ENCODE measurements around the gene EDRF1.

EDRF1 gene

DNA sequence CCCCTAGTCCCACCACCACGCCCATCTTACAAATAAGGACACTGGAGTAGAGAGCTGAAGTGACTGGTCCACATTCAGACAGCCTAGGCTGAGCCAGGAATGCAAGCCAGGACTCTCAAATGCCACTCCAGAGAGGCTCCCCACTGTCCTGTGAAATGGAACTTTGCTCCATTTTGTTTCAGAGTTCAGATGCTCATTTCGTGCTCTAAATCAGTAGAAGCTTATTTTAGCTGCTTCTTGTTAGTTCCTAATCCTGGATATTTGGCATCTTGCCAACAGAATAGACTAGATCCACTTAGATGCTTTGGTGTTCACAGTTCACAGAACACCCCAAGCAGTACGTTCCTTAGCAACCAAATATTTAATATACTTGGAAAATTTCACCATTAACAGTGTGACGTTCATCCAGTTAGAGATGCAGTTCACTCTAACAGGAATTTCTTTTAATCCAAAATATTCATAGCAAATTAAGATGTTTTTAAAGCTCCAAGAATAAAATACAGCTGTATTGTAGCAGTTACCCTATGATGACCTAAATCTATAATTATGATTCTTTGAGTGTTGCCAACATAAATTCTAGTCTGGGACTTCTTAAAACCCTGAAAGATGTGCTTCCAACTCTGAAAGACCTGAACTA lies 48.8 kb downstream of the EDRF1 start:
- no peak for DNase-seq

DNA sequence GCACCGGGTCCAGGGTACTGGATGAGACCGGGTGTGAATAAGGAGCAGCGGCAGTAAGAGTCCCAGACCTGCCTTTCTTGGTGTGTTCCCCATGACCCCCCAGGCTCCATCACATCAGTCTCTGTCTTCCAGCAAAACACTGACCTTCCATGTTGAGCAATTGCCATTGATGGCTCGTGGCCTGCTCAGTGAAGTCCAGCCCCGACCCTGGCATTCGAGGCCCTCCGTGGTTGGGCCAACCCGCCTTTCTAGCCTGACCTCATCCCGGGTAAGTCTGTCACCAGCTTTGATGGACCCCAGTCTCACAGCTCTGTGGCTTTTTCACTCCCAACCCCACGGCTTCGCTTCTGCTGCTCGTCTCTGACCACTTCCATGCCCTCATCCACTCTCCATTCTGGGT lies 49.7 kb downstream of the EDRF1 start:
- DNase-seq, result no peak

DNA sequence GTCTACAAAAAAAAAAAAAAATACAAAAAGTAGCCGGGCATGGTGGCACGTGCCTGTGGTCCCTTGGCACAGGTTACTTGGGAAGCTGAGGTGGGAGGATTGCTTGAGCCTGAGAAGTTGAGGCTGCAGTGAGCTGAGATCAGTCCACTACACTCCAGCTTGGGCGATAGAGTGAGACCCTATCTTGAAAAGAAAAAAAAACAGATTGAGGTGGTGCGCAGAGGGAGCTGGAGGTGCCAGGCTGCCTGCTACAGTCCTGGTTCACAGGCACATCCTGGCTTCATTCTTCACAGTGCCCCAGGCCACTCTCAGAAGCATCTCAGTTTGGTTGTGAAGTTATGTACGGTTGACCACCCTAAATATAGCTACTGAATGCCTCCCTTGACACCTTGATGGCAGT lies 51.3 kb downstream of the EDRF1 start:
- no peak for DNase-seq

DNA sequence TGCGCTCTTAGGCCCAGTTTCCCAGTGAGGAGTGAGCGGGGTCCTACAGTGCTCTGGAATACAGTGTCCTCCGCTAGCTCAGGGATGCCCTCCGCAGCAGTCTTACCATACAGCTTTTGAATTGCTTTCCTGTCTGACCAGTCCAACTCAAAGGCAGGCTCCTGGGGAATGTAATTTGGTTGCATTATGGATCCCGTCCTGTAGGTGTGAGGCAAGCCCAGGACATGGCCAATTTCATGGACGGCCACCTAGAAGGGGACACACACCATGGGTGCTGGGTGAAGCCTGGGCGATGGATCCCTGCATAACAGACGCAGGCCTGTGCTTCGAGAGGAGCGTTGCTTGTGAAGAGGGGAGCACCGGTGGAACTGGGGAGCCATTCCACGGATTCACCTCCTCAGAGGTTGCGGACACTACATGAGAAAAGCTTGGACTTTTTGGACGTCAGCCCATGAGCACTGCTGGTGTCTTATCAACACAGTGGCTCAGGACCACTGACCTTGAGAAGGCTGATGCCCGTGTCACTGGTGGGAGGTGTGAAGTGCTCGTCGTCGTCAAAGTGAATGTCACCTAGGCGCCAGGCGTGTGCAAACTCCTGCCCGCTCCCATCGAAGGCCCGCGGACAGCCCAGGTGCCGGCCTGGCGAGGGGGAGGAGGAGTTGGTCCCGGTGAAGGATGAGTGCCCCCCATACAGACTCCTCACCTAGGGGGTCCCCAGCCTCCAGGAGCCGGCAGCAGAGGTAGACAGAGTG lies 52.8 kb downstream of the EDRF1 start:
- DNase-seq, result no peak

DNA sequence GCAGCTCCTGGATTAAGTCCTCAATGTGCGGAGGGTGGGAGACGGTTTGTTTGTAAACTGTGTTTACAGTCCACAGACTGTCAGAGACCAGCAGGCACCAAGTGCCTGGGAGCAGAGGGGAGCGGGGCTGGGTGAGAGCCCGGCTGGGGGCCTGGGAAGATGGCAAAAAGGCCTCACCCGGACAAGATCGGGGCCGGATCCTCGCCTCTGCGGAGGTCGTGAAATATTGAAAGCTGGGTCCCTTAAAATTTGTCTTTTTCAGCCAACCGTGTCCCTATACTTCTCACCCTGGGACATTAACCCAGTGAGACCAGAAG lies 53.3 kb downstream of the EDRF1 start:
- DNase-seq, result no peak

DNA sequence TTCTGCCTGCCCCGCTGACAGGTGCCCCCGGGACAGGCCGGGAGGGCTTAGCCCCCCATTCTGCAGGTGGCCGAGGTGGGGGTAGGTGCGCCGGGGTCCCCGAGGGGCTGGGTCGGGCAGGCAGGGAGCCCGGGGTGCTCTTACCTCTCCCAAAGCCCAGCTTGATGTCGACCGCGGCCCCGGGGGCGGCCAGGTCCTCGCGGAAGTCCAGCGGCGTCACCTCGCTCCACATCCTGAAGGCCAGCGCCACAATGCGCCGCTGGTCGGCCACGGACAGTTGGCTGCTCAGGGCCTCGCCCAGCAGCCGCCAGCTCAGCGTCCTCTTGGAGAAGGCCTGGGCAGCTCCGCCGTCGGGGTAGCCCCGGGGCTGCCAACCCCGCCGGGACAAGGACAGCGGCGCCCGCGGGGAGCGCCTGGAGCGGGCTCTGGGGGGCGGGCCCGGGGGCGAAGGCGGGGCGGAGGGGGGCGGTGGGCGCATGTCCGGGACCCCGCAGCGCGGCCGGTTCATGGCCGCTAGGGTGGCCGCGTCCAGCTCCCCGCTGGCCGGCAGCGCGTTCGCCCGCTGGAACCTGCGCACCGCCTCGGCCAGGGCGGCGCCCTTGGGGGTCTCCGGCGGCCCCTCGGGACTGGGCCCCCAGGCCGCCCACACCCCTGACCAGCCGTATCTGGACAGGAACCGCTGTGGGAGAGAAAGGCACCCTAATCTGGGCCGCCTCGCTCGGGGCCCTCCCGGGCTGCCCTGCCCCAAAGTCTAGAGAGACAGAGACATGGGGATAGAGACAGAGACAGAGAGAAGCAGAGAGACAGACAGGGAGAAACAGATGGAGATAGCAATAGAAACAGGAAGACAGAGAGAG lies 54.4 kb downstream of the EDRF1 start:
- no peak for DNase-seq

DNA sequence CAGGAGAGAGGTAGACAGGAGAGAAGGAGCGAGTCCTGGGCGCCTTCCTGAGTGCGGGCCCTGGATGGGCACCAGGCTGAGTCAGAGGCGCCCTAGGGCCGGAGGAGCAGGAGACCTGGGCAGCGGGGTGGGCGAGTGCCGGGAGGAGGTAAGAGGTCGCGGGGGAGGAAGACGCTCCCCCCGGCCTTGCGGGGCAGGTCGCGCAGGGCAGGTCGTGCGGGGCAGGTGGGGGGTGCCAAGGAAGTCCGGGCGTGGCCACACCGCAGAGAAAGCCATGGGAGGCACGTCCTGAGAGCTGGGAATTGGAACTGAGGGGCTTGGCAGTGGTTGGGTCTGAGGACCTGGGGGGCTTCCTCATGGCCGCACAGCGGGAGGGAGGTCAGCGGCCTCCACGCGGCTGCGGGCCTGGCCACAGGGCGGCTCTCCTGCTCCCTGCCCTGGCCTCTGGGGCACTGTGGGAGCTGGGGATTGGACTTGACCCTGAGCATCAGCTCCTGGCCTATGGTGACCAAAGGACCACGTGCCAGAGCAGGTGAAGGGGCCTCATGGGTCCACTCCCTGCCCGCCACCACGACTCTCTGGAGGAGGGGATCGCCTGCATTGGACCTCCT lies 55.2 kb downstream of the EDRF1 start:
- no peak for DNase-seq

DNA sequence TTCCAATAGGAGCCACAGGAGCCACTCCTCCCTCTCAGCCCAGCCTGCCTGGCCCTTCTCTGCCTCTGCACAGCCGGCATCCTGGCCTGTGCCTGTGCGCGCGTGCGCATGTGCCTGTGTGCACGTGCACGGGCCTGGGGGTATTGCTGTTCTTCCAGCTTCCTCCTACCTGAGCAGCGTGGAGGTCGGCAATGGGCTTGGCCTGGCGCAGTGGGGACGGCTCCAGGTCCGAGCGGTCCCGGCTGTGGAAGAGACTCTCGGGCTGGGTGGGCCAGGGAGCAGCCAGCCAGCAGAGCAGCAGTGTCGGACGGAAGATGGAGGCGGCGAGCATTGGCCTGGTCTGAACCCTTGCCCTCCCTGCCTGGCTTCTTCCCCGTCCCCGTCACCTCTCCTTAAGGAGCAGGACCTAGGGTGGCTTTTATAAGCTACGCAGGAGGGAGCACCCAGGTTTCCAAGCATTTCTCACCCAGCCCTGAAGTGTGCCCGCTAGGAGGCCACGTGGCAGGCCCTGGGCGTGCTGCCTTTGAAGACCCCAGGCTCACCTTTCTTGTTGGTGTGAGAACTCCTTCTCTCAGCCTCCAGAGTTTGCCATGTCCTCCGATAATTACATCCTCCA lies 56.1 kb downstream of the EDRF1 start, which contains the start of gene MMP21:
Gene MMP21 (minus strand): TSS at position 331 of the 616 bp plus-strand sequence. CDS start 0 bp downstream, at position 331.
- DNase-seq, result no peak

DNA sequence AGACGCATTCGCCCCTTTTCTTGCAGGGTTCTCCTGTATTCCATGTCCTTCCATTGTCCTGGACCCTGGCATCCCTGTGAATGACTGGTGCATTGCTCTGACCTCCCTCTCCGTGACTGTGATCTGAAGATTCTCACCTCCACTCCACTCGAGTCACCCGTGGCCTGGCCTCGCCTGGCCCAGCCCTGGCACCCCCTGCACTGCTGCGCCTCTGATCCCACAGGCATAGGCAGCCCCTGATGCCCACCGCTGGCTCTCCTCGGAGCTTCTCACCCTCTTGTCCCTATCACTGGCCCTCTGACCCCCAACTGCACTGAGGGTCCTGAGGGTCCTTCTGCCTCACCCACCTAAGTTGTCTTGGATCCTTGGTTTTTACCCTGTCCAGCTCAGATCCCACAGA lies 58.3 kb downstream of the EDRF1 start:
- no peak for DNase-seq

DNA sequence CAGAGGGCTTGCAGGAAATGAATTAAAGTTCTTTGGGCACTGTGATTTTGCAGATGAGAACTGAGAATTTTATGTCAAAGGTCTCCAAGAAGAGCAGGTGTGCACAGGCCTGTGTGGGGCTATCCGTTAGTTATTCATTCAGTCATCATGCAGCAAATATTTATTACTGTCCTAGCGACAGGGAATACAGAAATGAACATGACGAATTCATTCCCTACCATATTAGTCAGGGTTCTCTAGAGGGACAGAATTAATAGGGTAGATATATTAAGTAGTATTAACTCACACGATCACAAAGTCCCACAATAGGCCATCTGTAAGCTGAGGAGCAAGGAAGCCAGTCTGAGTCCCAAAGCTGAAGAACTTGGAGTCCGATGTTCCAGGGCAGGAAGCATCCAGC lies 59.0 kb downstream of the EDRF1 start:
- no peak for DNase-seq

DNA sequence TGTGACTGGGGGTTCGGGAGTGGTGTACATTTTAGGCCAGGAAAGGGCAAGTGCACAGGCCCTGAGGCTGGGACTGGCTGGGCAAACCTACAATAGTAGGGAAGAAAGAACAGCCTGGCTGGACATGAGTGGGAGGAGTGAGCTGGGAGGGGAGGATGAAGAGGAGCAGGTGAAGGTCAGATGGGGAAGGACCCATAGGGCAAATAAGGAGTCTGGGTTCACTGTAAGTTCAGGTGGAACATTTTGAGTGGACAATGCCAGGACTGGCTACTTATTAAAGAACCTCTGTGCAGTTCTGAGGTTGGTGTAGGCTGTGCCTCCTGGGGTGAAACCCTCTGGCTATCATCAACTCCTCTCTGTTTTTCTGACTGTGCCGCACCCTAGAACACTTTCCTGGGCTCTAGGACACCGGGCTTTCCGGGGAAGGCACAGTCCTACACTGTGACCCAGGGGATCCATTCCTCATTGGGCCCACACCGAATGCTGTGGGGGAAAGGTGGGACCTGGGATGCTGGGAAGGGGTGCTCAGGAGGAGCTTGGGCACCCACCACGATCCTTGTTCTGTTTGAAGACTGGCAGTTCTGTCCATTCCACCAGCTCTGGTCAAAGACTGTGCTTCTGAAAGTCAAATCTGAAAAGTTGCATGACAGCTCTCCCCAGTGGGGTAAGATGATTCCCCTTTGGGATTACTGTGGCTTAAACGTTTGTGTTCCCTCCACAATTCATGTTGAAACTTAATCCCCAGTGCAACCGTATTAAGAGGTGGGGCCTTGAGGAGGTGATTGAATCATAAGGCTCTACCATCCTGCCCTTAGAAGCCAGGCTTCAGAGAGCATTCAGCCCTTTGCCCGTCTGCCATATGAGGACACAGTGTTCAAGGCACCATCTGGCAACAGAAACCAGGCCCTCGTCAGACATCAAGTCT lies 60.2 kb downstream of the EDRF1 start:
- no peak for DNase-seq

DNA sequence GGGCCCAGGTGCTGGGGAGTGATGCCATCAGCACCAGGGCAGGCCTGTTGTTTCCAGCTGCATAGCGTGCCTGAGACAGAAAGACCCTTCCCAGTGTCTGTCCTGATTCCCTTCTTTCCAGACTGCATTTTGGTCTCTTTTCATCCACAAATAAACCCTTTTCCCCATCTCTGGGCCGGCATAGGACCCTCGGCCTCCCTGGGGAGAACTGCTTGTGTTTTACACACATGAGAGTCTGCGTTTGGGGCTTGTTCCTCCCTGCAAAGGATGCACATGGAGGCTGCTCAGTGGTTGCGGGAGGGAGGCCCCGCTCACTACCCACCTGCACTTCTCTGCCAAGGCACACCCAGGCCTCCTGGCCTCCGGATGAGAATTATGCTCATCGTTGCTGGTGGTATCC lies 61.9 kb downstream of the EDRF1 start:
- DNase-seq, result no peak

DNA sequence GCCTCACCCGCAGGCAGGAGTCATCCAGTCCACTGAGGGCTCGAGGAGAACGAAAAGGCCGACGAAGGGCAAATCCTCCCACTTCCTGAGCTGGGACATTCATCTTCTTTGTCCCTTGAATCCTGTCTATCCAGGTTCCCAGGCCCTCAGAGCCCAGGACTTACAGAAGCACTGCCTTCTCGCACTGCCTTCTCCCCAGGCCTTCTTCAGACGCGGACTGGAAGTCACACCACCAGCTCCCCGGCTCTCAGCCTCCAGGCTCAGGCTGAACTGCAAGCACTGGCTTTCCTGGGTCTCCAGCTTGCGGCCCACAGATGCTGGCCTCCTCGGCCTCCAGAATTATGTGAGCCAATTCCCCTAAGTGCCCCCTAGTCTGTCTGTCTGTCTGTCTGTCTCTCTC lies 62.5 kb downstream of the EDRF1 start:
- DNase-seq, result no peak

DNA sequence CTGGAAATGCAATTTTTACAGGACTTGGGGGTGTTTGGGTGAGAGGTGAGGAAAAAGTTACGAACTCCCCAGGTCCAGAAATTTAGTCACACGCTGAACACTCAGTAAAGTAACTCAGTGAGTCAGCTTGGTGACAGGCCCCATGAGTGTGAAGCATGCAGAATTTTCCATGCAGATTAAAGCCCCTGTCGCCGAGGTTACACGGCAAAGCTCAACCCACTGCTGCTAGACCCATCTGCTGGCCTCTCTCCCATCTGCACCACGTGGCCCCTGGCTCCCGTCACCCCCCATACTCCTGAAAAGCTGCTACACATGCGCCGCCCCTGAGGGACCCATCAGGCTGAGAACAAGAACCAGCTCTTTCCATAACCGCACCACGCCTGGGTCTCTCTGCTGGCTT lies 63.1 kb downstream of the EDRF1 start:
- no peak for DNase-seq

DNA sequence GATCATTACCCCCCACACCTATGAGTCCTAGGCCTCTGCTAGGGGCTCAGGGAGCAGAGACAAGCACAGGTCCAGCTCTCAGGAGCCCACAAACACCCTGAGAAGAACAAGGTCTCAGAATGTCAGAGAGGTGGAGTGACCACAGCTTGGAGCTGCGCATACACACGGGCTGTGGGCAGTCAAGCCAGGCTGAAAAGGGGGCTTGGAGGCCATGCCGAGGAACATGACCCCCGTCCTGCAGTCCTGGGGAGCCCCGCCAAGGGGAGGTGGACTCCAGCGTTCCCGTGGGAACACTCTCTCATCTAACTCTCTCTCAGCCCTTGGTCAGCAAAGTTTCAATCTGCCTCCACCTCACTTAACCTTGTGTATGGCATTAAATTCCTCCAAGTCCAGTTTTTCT lies 63.9 kb downstream of the EDRF1 start:
- DNase-seq, result no peak

DNA sequence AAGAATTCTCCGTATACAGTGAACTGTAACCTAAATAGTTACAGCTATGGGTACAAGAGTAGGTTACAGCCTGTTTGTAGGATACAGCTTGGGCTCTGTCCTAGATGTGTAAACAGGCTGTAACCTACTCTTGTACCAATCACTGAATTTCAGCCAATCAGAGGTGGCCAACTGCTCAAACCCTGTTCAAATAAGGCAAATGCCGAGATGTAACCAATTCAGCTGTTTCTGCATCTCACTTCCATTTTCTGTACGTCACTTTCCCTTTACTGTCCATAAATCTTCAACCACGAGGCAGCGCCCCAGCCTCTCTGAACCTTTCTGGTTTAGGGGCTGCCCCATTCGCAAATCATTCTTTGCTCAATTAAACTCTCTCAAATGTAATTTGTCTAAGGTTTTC lies 64.4 kb downstream of the EDRF1 start:
- peak in 1 of 2 donors; percentile 6 for DNase-seq

DNA sequence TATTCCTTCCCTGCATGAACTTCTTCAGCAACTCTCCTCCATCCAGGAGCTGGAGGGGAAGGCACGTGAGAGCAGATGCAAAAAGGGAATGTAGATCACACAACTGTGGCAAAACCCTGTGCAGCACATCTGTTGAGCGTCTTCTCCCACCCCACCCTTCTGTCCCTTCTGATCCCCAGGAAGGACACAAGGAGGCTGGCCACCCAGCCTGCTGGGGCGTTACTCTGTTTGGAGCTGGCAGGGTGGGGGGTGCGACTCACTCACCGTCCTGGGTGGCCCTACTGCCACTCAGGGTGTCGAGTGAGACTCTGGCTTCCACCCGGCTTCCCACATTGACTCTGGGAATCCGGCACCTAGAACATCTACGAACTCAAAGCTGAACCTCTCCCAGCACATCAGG lies 66.3 kb downstream of the EDRF1 start:
- DNase-seq, result no peak

DNA sequence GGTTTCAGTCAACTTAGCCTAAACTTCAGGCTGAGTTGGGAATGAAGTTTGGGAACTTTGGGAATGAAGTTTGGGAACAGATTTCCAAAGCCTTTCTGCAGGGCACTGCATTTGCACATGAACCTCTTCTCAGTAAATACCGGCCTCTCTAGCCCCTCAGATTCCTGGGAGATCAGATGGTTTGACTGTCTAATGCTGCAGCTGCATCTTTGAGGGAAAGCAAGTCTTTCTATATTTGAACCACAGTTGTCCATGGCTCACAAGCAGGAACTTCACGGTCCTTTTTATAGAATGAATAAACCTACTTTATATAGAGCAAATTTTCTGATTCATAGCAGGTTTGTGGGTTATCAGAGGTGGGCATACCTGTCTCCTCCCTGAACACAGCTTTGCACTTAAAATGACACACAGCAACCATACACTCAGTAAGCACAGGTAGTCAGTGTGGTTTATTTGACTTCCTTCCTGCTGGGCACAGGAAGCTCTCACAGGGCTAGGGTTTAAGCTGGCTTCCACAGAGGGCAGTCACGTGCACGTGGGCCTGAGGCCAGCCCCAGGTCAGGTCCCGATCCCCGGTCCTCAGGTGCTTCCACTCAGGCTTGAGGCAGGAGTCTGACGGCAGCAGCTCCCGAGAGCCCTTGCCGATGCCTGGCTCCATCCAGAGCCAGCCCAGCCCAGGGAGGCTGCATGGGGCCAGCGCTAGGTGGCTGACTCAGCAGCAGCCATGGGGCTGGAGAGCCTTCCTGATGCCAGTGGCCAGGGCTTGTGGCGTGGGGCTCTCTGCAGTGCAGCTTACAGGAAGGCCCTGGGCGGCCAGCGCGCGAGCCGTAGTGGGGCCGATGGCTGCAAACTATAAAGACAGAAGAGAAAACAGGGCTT lies 68.9 kb downstream of the EDRF1 start:
- no peak for DNase-seq

DNA sequence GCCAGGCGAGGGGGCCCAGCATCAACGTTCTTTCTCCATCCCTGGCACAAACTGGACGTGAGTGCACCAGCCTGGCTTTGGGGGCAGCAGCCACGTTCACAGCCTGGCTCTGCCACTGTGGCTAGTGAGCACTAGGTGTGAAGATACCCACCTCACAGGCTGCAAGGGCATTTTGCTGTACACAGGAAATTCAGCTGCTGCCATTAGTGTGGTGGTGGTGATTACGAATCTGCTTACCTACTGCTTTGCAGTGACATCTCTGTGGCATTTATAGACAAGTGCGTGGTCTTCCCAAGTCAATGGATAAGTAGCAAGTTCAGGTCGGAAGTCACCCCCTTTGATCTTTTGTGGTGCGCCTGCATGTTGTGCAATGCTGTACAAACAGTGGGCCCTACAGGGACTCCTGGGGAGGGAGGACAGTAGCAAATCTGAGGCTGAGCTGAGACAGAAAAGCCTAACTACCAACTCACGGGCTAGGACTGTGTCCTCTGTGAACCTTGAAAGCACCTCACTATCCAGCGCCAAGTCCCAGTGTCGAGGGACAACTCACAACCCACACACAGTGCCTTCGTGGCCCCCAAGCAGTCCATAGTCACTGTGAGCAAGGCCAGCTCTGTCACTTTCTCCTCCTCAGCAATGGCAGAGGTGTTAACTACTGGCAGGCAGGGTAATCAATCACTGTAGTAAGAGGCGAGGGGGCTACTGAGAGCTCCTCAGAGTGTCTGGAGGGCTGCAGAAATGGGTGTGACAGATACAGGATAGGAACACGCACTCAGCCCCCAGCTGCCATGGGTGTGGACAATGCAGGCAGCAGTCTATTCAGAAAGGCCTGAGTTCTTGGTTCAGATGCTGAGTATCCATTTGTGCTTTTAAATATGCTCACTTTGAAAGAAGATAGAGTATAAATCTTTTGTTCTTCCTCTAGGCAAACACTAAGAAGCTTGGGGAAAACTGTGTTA lies 73.1 kb downstream of the EDRF1 start:
- DNase-seq, result no peak

DNA sequence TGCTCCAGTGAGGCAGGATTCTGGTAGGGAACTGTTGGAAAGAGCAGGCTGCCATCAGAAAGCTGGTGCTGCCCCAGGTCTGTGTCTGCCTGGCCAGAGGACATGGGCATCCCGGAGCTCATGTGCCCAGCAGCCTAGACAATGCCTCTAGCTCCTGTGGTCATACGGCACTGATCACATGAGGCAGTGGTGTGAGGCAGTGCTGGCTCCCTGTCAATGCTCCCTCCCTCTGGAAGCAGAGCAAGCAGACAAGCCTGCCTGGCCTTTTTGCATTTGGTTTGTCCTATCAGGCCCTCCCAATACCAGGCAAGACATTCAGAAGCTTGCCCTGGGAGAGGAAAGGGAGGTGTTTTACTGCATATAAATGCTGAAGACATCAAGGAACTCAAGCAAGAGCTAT lies 75.6 kb downstream of the EDRF1 start:
- no peak for DNase-seq

Measured in inflammatory macrophage treated with lipopolysaccharide for 1 hour (primary cell).